Ishikawa (cell line): ENCODE results near the gene BDH1.

Source experiments
- EGR1 ChIP-seq: IDR thresholded peaks from 2 replicates; pipeline ENCODE4 v1.6.1; 2012
- EP300 ChIP-seq: IDR thresholded peaks from 2 replicates; pipeline ENCODE4 v1.6.1; 2012; ENCODE audit warnings: borderline replicate concordance
- FOXM1 ChIP-seq: IDR thresholded peaks from 2 replicates; pipeline ENCODE4 v1.6.1; 2012; ENCODE audit warnings: low read depth, borderline replicate concordance
- MAX ChIP-seq: IDR thresholded peaks from 2 replicates; pipeline ENCODE4 v1.6.1; 2012
- RAD21 ChIP-seq: IDR thresholded peaks from 2 replicates; pipeline ENCODE4 v1.6.1; 2012; ENCODE audit warnings: low read depth
- TCF12 ChIP-seq: IDR thresholded peaks from 2 replicates; pipeline ENCODE4 v1.6.1; 2012; ENCODE audit warnings: low read depth

- TF ChIP-seq EP300: no peak
- no peak for TF ChIP-seq RAD21
- TF ChIP-seq FOXM1: no peak
- no peak for TF ChIP-seq EGR1
- TF ChIP-seq MAX: no peak
- TF ChIP-seq TCF12: no peak
These were observed 3.6 kb downstream of the BDH1 start for GRCh38 chr3:197552198-197552597.
